ENCODE measurements around the gene GALNT5.
"Not testable (repeated sequence)": the region's sequence is repeated elsewhere in the genome, so short reads cannot be mapped to it uniquely, and the experiment has no call there.

GALNT5 gene

GRCh38 chr2:157251932-157252331 is 5.6 kb upstream of the GALNT5 start:
- no peak for DNase-seq (ENCODE audit: low read depth, low spot score)

DNA sequence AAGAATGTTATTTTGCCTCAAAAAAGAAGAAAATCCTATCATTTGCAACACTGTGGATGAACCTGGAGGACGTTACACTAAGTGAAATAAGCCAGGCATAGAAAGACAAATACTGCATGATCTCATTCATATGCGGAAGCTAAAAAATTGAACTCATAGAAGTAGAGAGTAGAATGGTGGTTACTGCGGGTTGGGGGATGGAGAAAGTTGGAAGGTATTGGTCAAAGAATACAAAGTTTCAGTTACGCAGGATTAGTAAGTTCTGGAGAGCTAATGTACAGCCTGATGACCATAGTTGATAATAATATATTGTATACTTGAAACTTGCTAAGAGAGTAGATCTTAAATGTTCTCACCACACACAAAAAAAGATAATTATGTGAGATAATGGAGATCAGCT is 5.0 kb upstream of the GALNT5 start:
- no peak for DNase-seq (ENCODE audit: low read depth, low spot score)

DNA sequence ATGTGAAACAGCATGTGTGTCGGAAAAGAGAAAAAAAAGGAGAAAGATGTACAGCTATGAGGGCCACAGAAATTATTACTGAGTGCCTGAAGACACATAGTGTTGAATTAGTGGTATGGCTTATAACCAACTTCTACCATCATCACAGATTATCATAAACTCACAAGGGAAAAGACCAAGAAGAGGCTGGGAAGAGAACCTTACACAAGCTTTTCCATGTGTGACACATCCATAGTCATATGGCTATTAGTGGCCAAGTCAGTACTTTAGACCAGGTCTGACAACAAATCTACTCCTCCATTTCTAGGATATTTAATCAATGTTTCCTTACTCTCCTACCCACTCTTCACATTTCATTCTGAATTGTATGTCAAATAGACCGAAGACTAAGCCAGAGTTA is 3.5 kb upstream of the GALNT5 start:
- no peak for DNase-seq (ENCODE audit: low read depth, low spot score)

GRCh38 chr2:157255746-157256145 is 1.8 kb upstream of the GALNT5 start:
- DNase-seq (ENCODE audit: low read depth, low spot score) = no peak

DNA sequence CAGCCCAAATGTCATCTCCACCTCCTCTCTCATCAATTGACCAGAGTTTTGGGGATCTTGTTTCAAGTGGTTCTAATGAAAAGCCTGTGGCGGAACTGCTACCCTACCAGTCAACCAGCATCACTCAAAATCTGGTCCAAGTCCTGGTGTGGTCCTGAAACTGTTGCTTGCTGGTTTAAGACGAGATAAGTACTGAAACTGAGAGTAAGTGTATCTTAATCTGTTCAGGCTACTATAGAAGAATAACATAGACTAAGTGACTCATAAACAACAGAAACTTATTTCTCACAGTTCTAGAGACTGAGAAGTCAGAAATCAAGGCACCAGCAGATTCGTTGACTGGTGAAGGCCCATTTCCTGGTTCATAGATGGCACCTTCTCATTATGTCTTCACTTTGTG is 879 bp upstream of the GALNT5 start:
- DNase-seq (ENCODE audit: low read depth, low spot score) = no peak

- no peak for DNase-seq (ENCODE audit: low read depth, low spot score)
Observed at GRCh38 chr2:157258520-157259326, 1.2 kb downstream of the GALNT5 start.

DNA sequence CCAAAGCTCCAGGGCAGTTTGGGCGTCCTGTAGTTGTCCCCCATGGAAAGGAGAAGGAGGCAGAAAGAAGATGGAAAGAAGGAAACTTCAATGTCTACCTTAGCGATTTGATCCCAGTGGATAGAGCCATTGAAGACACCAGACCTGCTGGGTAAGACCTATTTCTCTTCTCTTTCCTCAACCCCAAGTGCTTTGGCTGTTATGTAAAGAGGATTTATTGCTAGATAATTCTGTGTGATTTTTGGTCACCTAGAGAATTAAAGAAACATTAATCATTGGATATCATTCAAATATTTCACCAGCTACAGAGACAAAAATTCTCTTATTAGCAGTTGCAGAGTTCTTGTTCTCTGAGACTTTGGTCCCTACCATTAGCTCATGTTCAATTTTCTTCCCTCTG is 1.9 kb downstream of the GALNT5 start:
- DNase-seq (ENCODE audit: low read depth, low spot score) = no peak

GRCh38 chr2:157259960-157260359 is 2.5 kb downstream of the GALNT5 start:
- DNase-seq (ENCODE audit: low read depth, low spot score) = no peak

GRCh38 chr2:157260533-157261198 is 3.2 kb downstream of the GALNT5 start:
- DNase-seq (ENCODE audit: low read depth, low spot score) = no peak

GRCh38 chr2:157261199-157261782 is 3.8 kb downstream of the GALNT5 start:
- peak; percentile 62 for DNase-seq (ENCODE audit: low read depth, low spot score)

DNA sequence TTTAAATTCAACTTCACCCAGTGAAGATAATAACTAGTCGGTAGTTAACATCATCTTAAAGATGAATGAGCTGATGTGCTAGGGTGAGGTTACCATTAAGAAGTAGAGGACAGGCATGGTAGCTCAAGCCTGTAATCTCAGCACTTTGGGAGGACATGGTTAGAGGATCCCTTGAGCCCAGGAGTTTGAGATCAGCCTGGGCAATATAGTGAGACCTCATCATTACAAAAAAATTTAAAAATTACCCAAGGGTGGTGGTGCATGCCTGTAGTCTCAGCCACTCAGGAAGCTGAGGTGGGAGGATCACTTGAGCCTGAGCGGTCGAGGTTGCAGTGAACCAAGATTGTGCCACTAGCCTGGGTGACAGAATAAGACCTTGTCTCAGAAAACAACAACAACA is 4.7 kb downstream of the GALNT5 start:
- DNase-seq (ENCODE audit: low read depth, low spot score) = no peak

- DNase-seq (ENCODE audit: low read depth, low spot score) = peak; percentile 27
Observed at GRCh38 chr2:157264099-157264498, 6.6 kb downstream of the GALNT5 start.

- DNase-seq (ENCODE audit: low read depth, low spot score) = no peak
Observed at GRCh38 chr2:157265825-157266224, 8.3 kb downstream of the GALNT5 start.

GRCh38 chr2:157267476-157267875 is 10.0 kb downstream of the GALNT5 start:
- DNase-seq (ENCODE audit: low read depth, low spot score) = no peak

- no peak for DNase-seq (ENCODE audit: low read depth, low spot score)
Observed at GRCh38 chr2:157269060-157269459, 11.6 kb downstream of the GALNT5 start.

- no peak for DNase-seq (ENCODE audit: low read depth, low spot score)
Observed at GRCh38 chr2:157269922-157270321, 12.4 kb downstream of the GALNT5 start.

GRCh38 chr2:157271590-157272203 is 14.2 kb downstream of the GALNT5 start:
- DNase-seq (ENCODE audit: low read depth, low spot score) = no peak

GRCh38 chr2:157279311-157279710 is 21.8 kb downstream of the GALNT5 start:
- DNase-seq (ENCODE audit: low read depth, low spot score) = not testable (repeated sequence)

DNA sequence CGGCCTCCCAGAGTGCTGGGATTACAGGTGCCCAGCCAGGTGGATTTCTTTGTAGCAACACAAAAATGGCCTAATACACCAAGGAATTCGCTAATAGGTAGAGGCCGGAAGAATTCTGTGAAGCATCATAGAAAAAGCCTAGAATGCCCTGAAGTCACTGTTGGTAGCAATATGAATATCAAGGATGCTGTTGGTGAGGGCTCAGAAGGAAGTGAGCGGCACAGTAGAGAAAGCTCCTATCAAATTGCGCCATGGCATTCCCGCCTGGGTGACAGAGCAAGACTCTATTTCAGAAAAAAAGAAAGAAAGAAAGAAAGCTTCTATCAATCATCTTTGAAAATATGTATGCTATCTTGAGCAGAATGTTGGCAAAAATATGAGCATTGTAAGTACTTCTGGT is 23.8 kb downstream of the GALNT5 start:
- DNase-seq (ENCODE audit: low read depth, low spot score) = no peak

- no peak for DNase-seq (ENCODE audit: low read depth, low spot score)
Observed at GRCh38 chr2:157283468-157283867, 26.0 kb downstream of the GALNT5 start.

- DNase-seq (ENCODE audit: low read depth, low spot score) = no peak
Observed at GRCh38 chr2:157287160-157287559, 29.7 kb downstream of the GALNT5 start.

- DNase-seq (ENCODE audit: low read depth, low spot score) = no peak
Observed at GRCh38 chr2:157290525-157290924, 33.0 kb downstream of the GALNT5 start.
